Panc1 (cell line): ENCODE results near the gene SRC. TPM values are rescaled to one million over a fixed set of nuclear protein-coding genes. Genes with fewer than 3 reads are reported as not detected.

Experiments
- ATAC-seq: fragments of 200-7000 bp; cut with Tn5 transposase; 2 replicates; pipeline ENCODE4 v1.9.1; 2020; ENCODE audit warnings: mild to moderate bottlenecking, moderate library complexity
- BruUV-seq: library from RNA; stranded (reverse); fragments of 400-500 nt; replicated peaks from 2 replicates; lab custom pipeline; 2021; lab: Mats Ljungman, UMichigan
- CTCF ChIA-PET: fragments of 300-600 bp; sonication (Branson Sonifier 250); formaldehyde crosslinking; loops from one replicate; lab custom pipeline; 2022; ENCODE audit warnings: antibody characterized with exemption; lab: Charles Lee
- POLR2A ChIA-PET: fragments of 300-600 bp; sonication (Branson Sonifier 250); formaldehyde crosslinking; loops from one replicate; lab custom pipeline; 2022; ENCODE audit warnings: antibody characterized with exemption; lab: Charles Lee
- DNase-seq: peaks from one replicate; pipeline ENCODE4 v3.0.0-alpha.2; 2010; ENCODE audit warnings: low read depth, low spot score
- H3K27ac ChIP-seq: 2 replicates; pipeline ENCODE4 v1.5.1; 2011; ENCODE audit warnings: mild to moderate bottlenecking, low read length, inconsistent platforms
- H3K27me3 ChIP-seq: fragments of 200-500 bp; sonication (Bioruptor generic); 2 replicates; pipeline ENCODE4 v1.6.0; 2014; ENCODE audit warnings: low read length, inconsistent platforms; ENCODE audit not compliant: control insufficient read depth, insufficient read depth
- H3K36me3 ChIP-seq: fragments of 200-500 bp; sonication (Bioruptor generic); 2 replicates; pipeline ENCODE4 v1.5.1; 2014; ENCODE audit warnings: inconsistent platforms, mild to moderate bottlenecking, low read length, moderate library complexity; ENCODE audit not compliant: control insufficient read depth, insufficient read depth
- H3K4me1 ChIP-seq: 2 replicates; pipeline ENCODE4 v1.5.1; 2011; ENCODE audit warnings: inconsistent platforms, mild to moderate bottlenecking, low read length, moderate library complexity; ENCODE audit not compliant: control insufficient read depth, insufficient read depth
- H3K4me3 ChIP-seq, 2 experiments: 2 replicates each; pipeline ENCODE4 v1.5.1; 2011 to 2012; ENCODE audit warnings: low read depth in 2 of 2, low read length in 2 of 2, mild to moderate bottlenecking in 2 of 2, inconsistent platforms in 1 of 2, moderate library complexity in 1 of 2
- H3K9me3 ChIP-seq: fragments of 200-500 bp; sonication (Bioruptor generic); 2 replicates; pipeline ENCODE4 v1.5.1; 2014; ENCODE audit warnings: low read depth, mild to moderate bottlenecking, inconsistent platforms, low read length, moderate library complexity; ENCODE audit not compliant: control insufficient read depth, insufficient read depth
- POLR2AphosphoS5 ChIP-seq: IDR thresholded peaks from 2 replicates; pipeline ENCODE4 v1.6.1; 2012; ENCODE audit warnings: mild to moderate bottlenecking, low read depth, low read length, moderate library complexity
- SIN3A ChIP-seq: IDR thresholded peaks from 2 replicates; pipeline ENCODE4 v1.6.1; 2012; ENCODE audit warnings: low read depth, mild to moderate bottlenecking, low read length, moderate library complexity, borderline replicate concordance; ENCODE audit not compliant: insufficient read depth
- TCF7L2 ChIP-seq: IDR thresholded peaks from 2 replicates; pipeline ENCODE4 v1.6.1; 2011; ENCODE audit warnings: mild to moderate bottlenecking, low read depth, low read length, inconsistent platforms
- in situ Hi-C: cut with HindIII; loops from 2 replicates; pipeline ENCODE4 v1.10.0; 2016; ENCODE audit warnings: low sequenced_read_pairs, low pct_unique_long_range_greater_than_20kb
- intact Hi-C: fragments of 100-400 bp; cut with micrococcal nuclease; formaldehyde crosslinking; loops from one replicate; pipeline ENCODE4 v1.10.0; 2022; ENCODE audit not compliant: unreplicated experiment
- total RNA-seq: library from RNA; stranded (reverse); gene quantifications from one replicate; pipeline ENCODE4 v1.2.1, GENCODE V29; 2021; ENCODE audit not compliant: unreplicated experiment
- TF ChIP-seq, protein P1 (sequence below): fragments of 450-650 bp; IDR thresholded peaks from 2 replicates; pipeline ENCODE4 v1.5.1; 2017; ENCODE audit warnings: mild to moderate bottlenecking
- TF ChIP-seq, protein P2 (sequence below), 2 experiments: IDR thresholded peaks; 2 replicates each; pipeline ENCODE4 v1.6.1; 2011 to 2012; ENCODE audit warnings: low read depth in 2 of 2, control low read depth in 1 of 2, low read length in 1 of 2, mild to moderate bottlenecking in 1 of 2, moderate library complexity in 1 of 2; ENCODE audit not compliant: insufficient read depth in 1 of 2

SRC gene
- total RNA-seq, 1 experiment from 2014 or later, result 24.9 TPM

DNA sequence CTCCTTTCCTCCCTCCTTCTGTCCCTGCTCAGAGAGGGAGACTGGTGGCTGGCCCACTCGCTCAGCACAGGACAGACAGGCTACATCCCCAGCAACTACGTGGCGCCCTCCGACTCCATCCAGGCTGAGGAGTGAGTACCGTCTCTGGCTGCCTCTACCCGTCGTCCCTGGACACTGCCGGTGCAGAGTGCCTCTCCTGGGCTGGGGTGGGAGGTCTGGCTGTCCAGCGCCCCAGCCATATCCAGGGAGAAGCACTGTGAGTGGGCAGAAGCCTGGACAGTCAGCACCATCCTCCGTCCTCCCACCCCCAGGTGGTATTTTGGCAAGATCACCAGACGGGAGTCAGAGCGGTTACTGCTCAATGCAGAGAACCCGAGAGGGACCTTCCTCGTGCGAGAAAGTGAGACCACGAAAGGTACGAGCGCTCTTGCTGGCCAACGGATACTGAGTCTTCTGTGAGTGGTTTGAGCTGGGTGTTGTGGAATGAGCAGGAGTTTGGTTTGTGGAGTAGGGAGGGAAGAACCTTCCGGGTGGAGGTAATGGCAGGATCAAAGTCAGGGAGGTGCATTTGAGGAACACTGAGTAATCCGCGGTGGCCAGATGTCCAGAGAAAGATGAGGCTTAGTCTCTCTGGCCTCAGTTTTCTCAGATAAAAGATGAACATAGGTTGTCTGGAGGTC is 48.1 kb downstream of the SRC start:
- BruUV-seq, result no TSS peak
- ChIA-PET POLR2A (no interaction called here), CTCF (interaction anchor here (0.5 kb wide), 1 partner anchor 1686 kb away, joined by 3 read pairs; no protein-coding TSS in a partner anchor)
- Histone ChIP-seq H3K27ac (no peak overlapping the region), H3K4me3 (no peak overlapping the region), H3K4me1 (no peaks in the 10 kb centered on the region), H3K9me3 (no peaks in the 10 kb centered on the region), H3K27me3 (no peaks in the 10 kb centered on the region), H3K36me3 (no peaks in the 10 kb centered on the region)
- ATAC-seq (no peak), DNase-seq (no peak)
- no peak for TF ChIP-seq TCF7L2
- no peak for TF ChIP-seq SIN3A
- TF ChIP-seq, protein P1, sequence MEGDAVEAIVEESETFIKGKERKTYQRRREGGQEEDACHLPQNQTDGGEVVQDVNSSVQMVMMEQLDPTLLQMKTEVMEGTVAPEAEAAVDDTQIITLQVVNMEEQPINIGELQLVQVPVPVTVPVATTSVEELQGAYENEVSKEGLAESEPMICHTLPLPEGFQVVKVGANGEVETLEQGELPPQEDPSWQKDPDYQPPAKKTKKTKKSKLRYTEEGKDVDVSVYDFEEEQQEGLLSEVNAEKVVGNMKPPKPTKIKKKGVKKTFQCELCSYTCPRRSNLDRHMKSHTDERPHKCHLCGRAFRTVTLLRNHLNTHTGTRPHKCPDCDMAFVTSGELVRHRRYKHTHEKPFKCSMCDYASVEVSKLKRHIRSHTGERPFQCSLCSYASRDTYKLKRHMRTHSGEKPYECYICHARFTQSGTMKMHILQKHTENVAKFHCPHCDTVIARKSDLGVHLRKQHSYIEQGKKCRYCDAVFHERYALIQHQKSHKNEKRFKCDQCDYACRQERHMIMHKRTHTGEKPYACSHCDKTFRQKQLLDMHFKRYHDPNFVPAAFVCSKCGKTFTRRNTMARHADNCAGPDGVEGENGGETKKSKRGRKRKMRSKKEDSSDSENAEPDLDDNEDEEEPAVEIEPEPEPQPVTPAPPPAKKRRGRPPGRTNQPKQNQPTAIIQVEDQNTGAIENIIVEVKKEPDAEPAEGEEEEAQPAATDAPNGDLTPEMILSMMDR, result no peak
- TF ChIP-seq POLR2AphosphoS5, result no peak
- TF ChIP-seq, protein P2, sequence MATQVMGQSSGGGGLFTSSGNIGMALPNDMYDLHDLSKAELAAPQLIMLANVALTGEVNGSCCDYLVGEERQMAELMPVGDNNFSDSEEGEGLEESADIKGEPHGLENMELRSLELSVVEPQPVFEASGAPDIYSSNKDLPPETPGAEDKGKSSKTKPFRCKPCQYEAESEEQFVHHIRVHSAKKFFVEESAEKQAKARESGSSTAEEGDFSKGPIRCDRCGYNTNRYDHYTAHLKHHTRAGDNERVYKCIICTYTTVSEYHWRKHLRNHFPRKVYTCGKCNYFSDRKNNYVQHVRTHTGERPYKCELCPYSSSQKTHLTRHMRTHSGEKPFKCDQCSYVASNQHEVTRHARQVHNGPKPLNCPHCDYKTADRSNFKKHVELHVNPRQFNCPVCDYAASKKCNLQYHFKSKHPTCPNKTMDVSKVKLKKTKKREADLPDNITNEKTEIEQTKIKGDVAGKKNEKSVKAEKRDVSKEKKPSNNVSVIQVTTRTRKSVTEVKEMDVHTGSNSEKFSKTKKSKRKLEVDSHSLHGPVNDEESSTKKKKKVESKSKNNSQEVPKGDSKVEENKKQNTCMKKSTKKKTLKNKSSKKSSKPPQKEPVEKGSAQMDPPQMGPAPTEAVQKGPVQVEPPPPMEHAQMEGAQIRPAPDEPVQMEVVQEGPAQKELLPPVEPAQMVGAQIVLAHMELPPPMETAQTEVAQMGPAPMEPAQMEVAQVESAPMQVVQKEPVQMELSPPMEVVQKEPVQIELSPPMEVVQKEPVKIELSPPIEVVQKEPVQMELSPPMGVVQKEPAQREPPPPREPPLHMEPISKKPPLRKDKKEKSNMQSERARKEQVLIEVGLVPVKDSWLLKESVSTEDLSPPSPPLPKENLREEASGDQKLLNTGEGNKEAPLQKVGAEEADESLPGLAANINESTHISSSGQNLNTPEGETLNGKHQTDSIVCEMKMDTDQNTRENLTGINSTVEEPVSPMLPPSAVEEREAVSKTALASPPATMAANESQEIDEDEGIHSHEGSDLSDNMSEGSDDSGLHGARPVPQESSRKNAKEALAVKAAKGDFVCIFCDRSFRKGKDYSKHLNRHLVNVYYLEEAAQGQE (IDR thresholded peaks at IDR 0.05; ENCODE audit: insufficient read depth in 1 of 2, low read depth in 2 of 2, low read length in 1 of 2), result no peak
- in situ Hi-C loops (no loop called here), intact Hi-C loops (no loop called here)

DNA sequence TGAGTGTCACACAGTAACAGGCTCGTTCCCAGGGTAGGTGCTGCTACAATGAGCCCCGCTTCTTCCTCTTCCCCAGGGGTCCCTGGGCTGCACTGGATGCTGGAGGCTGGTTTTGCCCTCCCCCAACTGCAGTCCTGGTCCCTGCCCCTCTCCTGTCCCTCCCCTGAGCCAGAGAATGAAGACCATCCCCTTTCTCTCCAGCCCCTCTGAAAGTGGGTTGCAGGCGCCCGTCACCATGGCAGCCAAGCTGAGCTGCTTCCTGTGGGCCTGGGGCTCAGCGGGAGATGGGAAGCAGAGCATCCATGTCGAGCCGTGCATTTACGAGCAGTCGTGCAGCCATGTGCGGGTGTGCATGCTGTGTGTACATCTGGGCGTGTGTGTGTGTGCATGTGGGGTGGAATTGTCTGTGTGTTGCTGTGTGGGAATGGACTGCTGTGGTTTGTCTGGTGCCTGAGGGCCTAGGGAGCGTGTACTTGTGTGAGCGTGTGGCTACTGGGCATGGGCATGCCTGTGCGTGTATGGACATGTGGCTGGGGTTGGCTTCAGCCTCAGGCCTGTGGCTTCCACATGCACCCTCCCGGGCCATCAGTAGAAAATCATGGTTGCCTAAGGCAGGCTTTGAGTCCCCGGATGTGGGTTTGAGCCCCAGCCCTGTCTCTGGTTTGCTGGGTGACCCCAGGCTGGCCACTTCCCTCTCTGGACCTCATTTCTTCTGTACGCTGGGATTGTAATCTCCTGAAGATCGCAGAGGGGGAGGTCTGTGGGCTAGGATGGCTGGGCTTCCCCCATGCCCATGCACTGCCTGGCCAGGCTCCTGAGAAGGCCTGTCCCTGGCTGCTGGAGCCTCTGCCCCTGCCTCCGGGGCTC is 48.8 kb downstream of the SRC start:
- TF ChIP-seq TCF7L2 (no peak), POLR2AphosphoS5 (no peak), SIN3A (no peak)
- TF ChIP-seq, protein P1, result no peak
- TF ChIP-seq, protein P2 (IDR thresholded peaks at IDR 0.05; ENCODE audit: insufficient read depth in 1 of 2, low read depth in 2 of 2, low read length in 1 of 2), result no peak
- intact Hi-C loops, result no loop called here
- CTCF ChIA-PET, result interaction anchor here (0.5 kb wide), 1 partner anchor 1686 kb away, joined by 3 read pairs; no protein-coding TSS in a partner anchor
- POLR2A ChIA-PET, result no interaction called here
- H3K4me3 ChIP-seq, result no peak overlapping the region
- no TSS peak for BruUV-seq
- no peak for DNase-seq
- no peak overlapping the region for H3K27ac ChIP-seq
- no peaks in the 10 kb centered on the region for H3K4me1 ChIP-seq
- no peaks in the 10 kb centered on the region for H3K36me3 ChIP-seq
- no peak for ATAC-seq
- H3K9me3 ChIP-seq, result no peaks in the 10 kb centered on the region
- no peaks in the 10 kb centered on the region for H3K27me3 ChIP-seq
- in situ Hi-C loops, result no loop called here
